GM12864 (cell line): ENCODE data around the gene BCL11A.

ENCODE experiments used
- DNase-seq: peaks from one replicate; pipeline ENCODE4 v3.0.0-alpha.2; 2011; ENCODE audit warnings: low read depth
- H3K4me3 ChIP-seq: 2 replicates; pipeline ENCODE4 v1.5.1; 2011; ENCODE audit warnings: mild to moderate bottlenecking, low read depth, low read length, control low read depth
- CTCF ChIP-seq: IDR thresholded peaks from 2 replicates; pipeline ENCODE4 v1.5.1; 2011; ENCODE audit warnings: low read depth, mild to moderate bottlenecking, moderate library complexity, low read length, control low read depth, inconsistent platforms; ENCODE audit errors: missing control alignments

BCL11A gene

GRCh38 chr2:60500861-60501260 is 52.6 kb downstream of the BCL11A start:
- TF ChIP-seq CTCF, result no peak
- H3K4me3 ChIP-seq, result no peak overlapping the region
- DNase-seq, result no peak

- no peak overlapping the region for H3K4me3 ChIP-seq
- no peak for TF ChIP-seq CTCF
- DNase-seq, result no peak
Observed at GRCh38 chr2:60499651-60500265, 53.7 kb downstream of the BCL11A start.

- TF ChIP-seq CTCF, result no peak
- no peak overlapping the region for H3K4me3 ChIP-seq
- DNase-seq, result no peak
Observed at GRCh38 chr2:60498816-60499429, 54.5 kb downstream of the BCL11A start.

- H3K4me3 ChIP-seq, result no peak overlapping the region
- TF ChIP-seq CTCF, result no peak
- no peak for DNase-seq
Observed at GRCh38 chr2:60498127-60498815, 55.2 kb downstream of the BCL11A start.

- no peak overlapping the region for H3K4me3 ChIP-seq
- TF ChIP-seq CTCF, result no peak
- DNase-seq, result no peak
Observed at GRCh38 chr2:60497500-60497899, 56.0 kb downstream of the BCL11A start.

- DNase-seq, result no peak
- TF ChIP-seq CTCF, result no peak
- no peak overlapping the region for H3K4me3 ChIP-seq
Observed at GRCh38 chr2:60496956-60497355, 56.5 kb downstream of the BCL11A start.

GRCh38 chr2:60496475-60496874 is 57.0 kb downstream of the BCL11A start:
- no peak for DNase-seq
- TF ChIP-seq CTCF, result no peak
- H3K4me3 ChIP-seq, result no peak overlapping the region
